GM23338 (cell line): ENCODE data around the gene VCPKMT. TPM values are rescaled to one million over a fixed set of nuclear protein-coding genes. Genes with fewer than 3 reads are reported as not detected.

ENCODE experiments used
- ATAC-seq: fragments of 200-7000 bp; cut with Tn5 transposase; 3 replicates; pipeline ENCODE4 v1.9.1; 2020
- DNase-seq: peaks from one replicate; pipeline ENCODE4 v3.0.0-alpha.2; 2015; ENCODE audit warnings: low spot score
- H2AFZ ChIP-seq: fragments of 200-600 bp; sonication (generic); 2 replicates; pipeline ENCODE4 v1.8.0; 2016; ENCODE audit warnings: antibody characterized with exemption, mild to moderate bottlenecking, moderate library complexity
- H3F3A ChIP-seq: fragments of 200-600 bp; sonication (generic); replicated peaks from 2 replicates; pipeline ENCODE4 v1.8.0; 2017; ENCODE audit warnings: antibody characterized with exemption, mixed run types, low read depth
- H3K27ac ChIP-seq: fragments of 200-600 bp; sonication (generic); 2 replicates; pipeline ENCODE4 v1.6.1; 2016; ENCODE audit warnings: low read depth
- H3K27me3 ChIP-seq: fragments of 200-600 bp; sonication (generic); 2 replicates; pipeline ENCODE4 v1.8.0; 2016; ENCODE audit warnings: mild to moderate bottlenecking, mixed run types, moderate library complexity; ENCODE audit not compliant: insufficient read depth
- H3K36me3 ChIP-seq: fragments of 200-600 bp; sonication (generic); 2 replicates; pipeline ENCODE4 v1.8.0; 2016; ENCODE audit warnings: mild to moderate bottlenecking; ENCODE audit not compliant: insufficient read depth
- H3K4me1 ChIP-seq: fragments of 200-600 bp; sonication (generic); 2 replicates; pipeline ENCODE4 v1.8.0; 2016; ENCODE audit warnings: mild to moderate bottlenecking, moderate library complexity; ENCODE audit not compliant: insufficient read depth
- H3K4me2 ChIP-seq: fragments of 200-600 bp; sonication (generic); 2 replicates; pipeline ENCODE4 v1.7.1; 2017; ENCODE audit warnings: mixed run types
- H3K4me3 ChIP-seq: fragments of 200-600 bp; sonication (generic); 2 replicates; pipeline ENCODE4 v1.6.1; 2016; ENCODE audit warnings: mixed run types
- H3K79me2 ChIP-seq: fragments of 200-600 bp; sonication (generic); replicated peaks from 2 replicates; pipeline ENCODE4 v1.8.0; 2017; ENCODE audit warnings: mild to moderate bottlenecking; ENCODE audit not compliant: insufficient read depth
- H3K9me2 ChIP-seq: fragments of 200-600 bp; sonication (generic); 2 replicates; pipeline ENCODE4 v1.8.0; 2017; ENCODE audit not compliant: insufficient read depth
- H4K20me1 ChIP-seq: fragments of 200-600 bp; sonication (generic); replicated peaks from 2 replicates; pipeline ENCODE4 v1.8.0; 2017; ENCODE audit warnings: mild to moderate bottlenecking; ENCODE audit not compliant: insufficient read depth
- H3K27ac Mint-ChIP-seq: 2 replicates; pipeline ENCODE4 v1.8.0; 2020; ENCODE audit warnings: inconsistent platforms, mild to moderate bottlenecking, moderate library complexity, mixed read lengths
- H3K27me3 Mint-ChIP-seq: 3 replicates; pipeline ENCODE4 v1.8.0; 2022; ENCODE audit warnings: low read depth, mild to moderate bottlenecking, moderate library complexity, mixed read lengths, inconsistent platforms; ENCODE audit not compliant: insufficient read depth, poor library complexity
- H3K36me3 Mint-ChIP-seq: 3 replicates; pipeline ENCODE4 v1.8.0; 2021; ENCODE audit warnings: low read depth, mild to moderate bottlenecking, inconsistent platforms, moderate library complexity, mixed read lengths
- H3K4me1 Mint-ChIP-seq: 3 replicates; pipeline ENCODE4 v1.8.0; 2020; ENCODE audit warnings: mild to moderate bottlenecking, inconsistent platforms, mixed read lengths
- H3K4me3 Mint-ChIP-seq: 3 replicates; pipeline ENCODE4 v1.8.0; 2021; ENCODE audit warnings: moderate library complexity, mild to moderate bottlenecking, inconsistent platforms, mixed read lengths
- H3K9me3 Mint-ChIP-seq: 3 replicates; pipeline ENCODE4 v1.8.0; 2020; ENCODE audit warnings: moderate library complexity, mild to moderate bottlenecking, inconsistent platforms, mixed read lengths
- EZH2 ChIP-seq: fragments of 200-600 bp; sonication (generic); IDR thresholded peaks from one replicate; pipeline ENCODE4 v1.8.0; 2017; ENCODE audit warnings: antibody characterized with exemption, mild to moderate bottlenecking, low read depth; ENCODE audit not compliant: unreplicated experiment
- EZH2phosphoT487 ChIP-seq: fragments of 200-600 bp; sonication (generic); IDR thresholded peaks from one replicate; pipeline ENCODE4 v1.8.1; 2018; ENCODE audit warnings: antibody characterized with exemption; ENCODE audit not compliant: unreplicated experiment
- NANOG ChIP-seq: IDR thresholded peaks from 2 replicates; pipeline ENCODE4 v1.6.1; 2016; ENCODE audit warnings: antibody characterized with exemption, borderline replicate concordance
- POLR2AphosphoS5 ChIP-seq: IDR thresholded peaks from 2 replicates; pipeline ENCODE4 v1.6.1; 2016; ENCODE audit warnings: antibody characterized with exemption, low read depth
- STAT1 ChIP-seq: IDR thresholded peaks from one replicate; pipeline ENCODE4 v1.6.1; 2016; ENCODE audit warnings: antibody characterized with exemption; ENCODE audit not compliant: unreplicated experiment
- ZNF114 ChIP-seq: fragments of 250-450 bp; sonication (Bioruptor Pico); IDR thresholded peaks from 2 replicates; pipeline ENCODE4 v1.5.0; 2020; ENCODE audit warnings: mild to moderate bottlenecking, moderate library complexity
- polyA plus RNA-seq: library from polyadenylated mRNA; unstranded; fragments of >200 nt; fragmentation: Nextera tagmentation; extraction: Ambion mirVana; gene quantifications from 2 replicates; pipeline ENCODE4 v1.2.1, GENCODE V29; 2016
- total RNA-seq: library from RNA; depleted of rRNA; stranded (reverse); fragments of >200 nt; shearing (Covaris generic); gene quantifications from 2 replicates; pipeline ENCODE4 v1.2.3, GENCODE V29; 2014
- TF ChIP-seq, protein P1 (sequence below): IDR thresholded peaks from 2 replicates; pipeline ENCODE4 v1.6.1; 2016; ENCODE audit warnings: antibody characterized with exemption
- TF ChIP-seq, protein P2 (sequence below): IDR thresholded peaks from one replicate; pipeline ENCODE4 v1.6.1; 2018; ENCODE audit warnings: antibody characterized with exemption; ENCODE audit not compliant: unreplicated experiment

VCPKMT gene
- total and polyA plus RNA-seq, 2 experiments from 2014 or later = 12.3 to 15.8 TPM

DNA sequence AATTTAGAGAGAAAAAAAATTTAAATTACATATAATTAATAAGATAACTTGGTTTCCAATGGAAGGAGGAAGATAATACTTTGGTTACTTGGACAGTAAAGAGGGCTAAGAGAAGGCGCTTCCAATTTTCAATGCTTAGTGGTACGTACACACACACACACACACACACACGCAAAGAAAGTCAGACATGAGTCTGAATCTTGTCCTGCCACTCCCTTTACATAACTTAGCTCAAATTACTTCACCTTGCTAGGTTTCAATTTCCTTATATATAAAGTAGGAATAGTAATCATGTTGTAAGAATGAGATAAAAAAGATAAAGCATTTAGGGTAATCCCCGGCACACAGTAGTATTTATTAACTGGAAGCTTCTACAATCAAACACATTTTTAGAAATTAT lies 39.7 kb upstream of the VCPKMT start (continued):
- TF ChIP-seq, protein P1, sequence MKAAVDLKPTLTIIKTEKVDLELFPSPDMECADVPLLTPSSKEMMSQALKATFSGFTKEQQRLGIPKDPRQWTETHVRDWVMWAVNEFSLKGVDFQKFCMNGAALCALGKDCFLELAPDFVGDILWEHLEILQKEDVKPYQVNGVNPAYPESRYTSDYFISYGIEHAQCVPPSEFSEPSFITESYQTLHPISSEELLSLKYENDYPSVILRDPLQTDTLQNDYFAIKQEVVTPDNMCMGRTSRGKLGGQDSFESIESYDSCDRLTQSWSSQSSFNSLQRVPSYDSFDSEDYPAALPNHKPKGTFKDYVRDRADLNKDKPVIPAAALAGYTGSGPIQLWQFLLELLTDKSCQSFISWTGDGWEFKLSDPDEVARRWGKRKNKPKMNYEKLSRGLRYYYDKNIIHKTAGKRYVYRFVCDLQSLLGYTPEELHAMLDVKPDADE = no peak

DNA sequence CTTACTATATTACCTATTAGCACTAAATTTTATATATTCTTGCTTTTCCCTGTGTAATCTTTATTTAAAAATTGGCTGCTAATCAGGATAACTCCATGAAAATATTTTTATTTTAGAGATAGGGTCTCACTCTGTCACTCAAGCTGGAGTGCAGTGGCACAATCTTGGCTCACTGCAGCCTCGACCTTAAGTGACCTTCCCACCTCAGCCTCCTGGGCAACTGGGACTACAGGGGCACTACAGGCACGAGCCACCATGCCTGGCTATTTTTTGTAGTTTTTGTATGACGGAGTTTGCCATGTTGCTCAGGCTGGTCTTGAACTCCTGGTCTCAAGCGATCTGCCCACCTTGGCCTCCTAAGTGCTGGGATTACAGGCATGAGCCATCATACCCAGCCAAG lies 32.4 kb upstream of the VCPKMT start:
- Histone ChIP-seq H3K4me1 (no peaks in the 10 kb centered on the region), H2AFZ (no peak overlapping the region), H3K4me2 (no peak overlapping the region), H3K27me3 (no peaks in the 10 kb centered on the region), H3F3A (no peaks in the 10 kb centered on the region), H3K79me2 (no peaks in the 10 kb centered on the region), H3K4me3 (no peak overlapping the region), H3K27ac (no peak overlapping the region), H3K36me3 (no peaks in the 10 kb centered on the region), H3K9me2 (no peaks in the 10 kb centered on the region), H4K20me1 (no peaks in the 10 kb centered on the region)
- TF ChIP-seq EZH2 (no peak), EZH2phosphoT487 (no peak), NANOG (no peak), STAT1 (no peak), ZNF114 (CRISPR knock-in tag) (no peak)
- H3K4me1 Mint-ChIP-seq = no peaks in the 10 kb centered on the region
- H3K27me3 Mint-ChIP-seq = peaks cover 4% of the 10 kb centered on the region
- no peak for DNase-seq
- H3K36me3 Mint-ChIP-seq = no peaks in the 10 kb centered on the region; the same call in 1 of the 3 replicates
- no peak overlapping the region for H3K27ac Mint-ChIP-seq
- no peak overlapping the region for H3K4me3 Mint-ChIP-seq
- ATAC-seq = no peak
- H3K9me3 Mint-ChIP-seq = no peaks in the 10 kb centered on the region; the same call in 2 of the 3 replicates

DNA sequence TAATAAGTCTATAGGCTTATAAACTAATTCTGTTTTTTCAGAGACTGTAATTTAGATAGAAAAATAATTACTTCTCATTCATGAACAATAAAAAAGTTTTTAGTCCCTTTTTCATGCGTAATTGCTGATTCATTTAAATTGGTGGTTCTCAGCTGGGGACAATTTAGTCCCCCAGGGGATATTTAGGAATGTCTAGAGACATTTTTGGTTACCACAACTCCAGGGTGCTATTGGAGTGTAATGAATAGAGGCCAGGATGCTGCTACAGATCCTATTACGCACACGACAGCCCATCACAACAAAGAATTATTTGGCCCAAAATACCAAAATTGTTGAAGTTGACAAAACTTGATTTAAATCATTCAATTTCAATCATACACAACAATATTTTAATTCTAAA lies 22.8 kb upstream of the VCPKMT start:
- no peak overlapping the region for H3K4me3 Mint-ChIP-seq
- ATAC-seq = peak; percentile 95
- no peaks in the 10 kb centered on the region for H3K36me3 Mint-ChIP-seq

DNA sequence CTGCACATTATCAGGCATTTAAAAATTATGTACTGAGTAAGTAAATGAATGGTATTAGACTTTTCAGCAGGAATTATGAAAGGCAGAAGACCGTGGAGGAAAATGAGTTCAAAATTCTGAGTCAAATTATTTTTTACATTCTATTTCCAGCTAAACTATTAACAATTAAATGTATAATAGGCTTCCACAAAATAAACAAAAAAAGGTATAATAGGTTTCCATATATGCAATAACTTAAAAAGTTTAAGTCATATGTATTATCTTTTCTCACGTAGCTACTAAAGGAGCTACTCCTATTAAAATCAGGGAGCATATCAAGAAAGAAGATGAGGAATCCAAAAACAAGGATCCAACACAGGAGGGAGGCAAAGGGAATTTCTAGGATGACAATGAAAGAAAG lies 11.4 kb upstream of the VCPKMT start:
- Mint-ChIP-seq H3K9me3 (peaks cover 3% of the 10 kb centered on the region; the same call in 2 of the 3 replicates), H3K36me3 (peaks cover 12% of the 10 kb centered on the region), H3K27me3 (no peaks in the 10 kb centered on the region), H3K27ac (no peak overlapping the region), H3K4me3 (no peak overlapping the region), H3K4me1 (peaks cover 4% of the 10 kb centered on the region)
- H3K4me2 ChIP-seq = no peak overlapping the region
- no peak overlapping the region for H2AFZ ChIP-seq
- no peak overlapping the region for H3K4me3 ChIP-seq
- no peaks in the 10 kb centered on the region for H3K79me2 ChIP-seq
- no peaks in the 10 kb centered on the region for H4K20me1 ChIP-seq
- H3K9me2 ChIP-seq = no peaks in the 10 kb centered on the region
- H3K27me3 ChIP-seq = no peaks in the 10 kb centered on the region
- no peaks in the 10 kb centered on the region for H3F3A ChIP-seq
- no peaks in the 10 kb centered on the region for H3K4me1 ChIP-seq
- no peaks in the 10 kb centered on the region for H3K36me3 ChIP-seq
- DNase-seq = no peak
- no peak overlapping the region for H3K27ac ChIP-seq
- ATAC-seq = no peak
- TF ChIP-seq ZNF114 (CRISPR knock-in tag) (no peak), NANOG (no peak), EZH2phosphoT487 (no peak), POLR2AphosphoS5 (no peak), EZH2 (no peak)
- TF ChIP-seq, protein P2, sequence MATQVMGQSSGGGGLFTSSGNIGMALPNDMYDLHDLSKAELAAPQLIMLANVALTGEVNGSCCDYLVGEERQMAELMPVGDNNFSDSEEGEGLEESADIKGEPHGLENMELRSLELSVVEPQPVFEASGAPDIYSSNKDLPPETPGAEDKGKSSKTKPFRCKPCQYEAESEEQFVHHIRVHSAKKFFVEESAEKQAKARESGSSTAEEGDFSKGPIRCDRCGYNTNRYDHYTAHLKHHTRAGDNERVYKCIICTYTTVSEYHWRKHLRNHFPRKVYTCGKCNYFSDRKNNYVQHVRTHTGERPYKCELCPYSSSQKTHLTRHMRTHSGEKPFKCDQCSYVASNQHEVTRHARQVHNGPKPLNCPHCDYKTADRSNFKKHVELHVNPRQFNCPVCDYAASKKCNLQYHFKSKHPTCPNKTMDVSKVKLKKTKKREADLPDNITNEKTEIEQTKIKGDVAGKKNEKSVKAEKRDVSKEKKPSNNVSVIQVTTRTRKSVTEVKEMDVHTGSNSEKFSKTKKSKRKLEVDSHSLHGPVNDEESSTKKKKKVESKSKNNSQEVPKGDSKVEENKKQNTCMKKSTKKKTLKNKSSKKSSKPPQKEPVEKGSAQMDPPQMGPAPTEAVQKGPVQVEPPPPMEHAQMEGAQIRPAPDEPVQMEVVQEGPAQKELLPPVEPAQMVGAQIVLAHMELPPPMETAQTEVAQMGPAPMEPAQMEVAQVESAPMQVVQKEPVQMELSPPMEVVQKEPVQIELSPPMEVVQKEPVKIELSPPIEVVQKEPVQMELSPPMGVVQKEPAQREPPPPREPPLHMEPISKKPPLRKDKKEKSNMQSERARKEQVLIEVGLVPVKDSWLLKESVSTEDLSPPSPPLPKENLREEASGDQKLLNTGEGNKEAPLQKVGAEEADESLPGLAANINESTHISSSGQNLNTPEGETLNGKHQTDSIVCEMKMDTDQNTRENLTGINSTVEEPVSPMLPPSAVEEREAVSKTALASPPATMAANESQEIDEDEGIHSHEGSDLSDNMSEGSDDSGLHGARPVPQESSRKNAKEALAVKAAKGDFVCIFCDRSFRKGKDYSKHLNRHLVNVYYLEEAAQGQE = no peak

More for the DNA sequence above, 22.8 kb upstream of the VCPKMT start:
- H3K9me3 Mint-ChIP-seq = no peaks in the 10 kb centered on the region
- no peaks in the 10 kb centered on the region for H3K9me2 ChIP-seq
- no peaks in the 10 kb centered on the region for H3K27me3 Mint-ChIP-seq
- TF ChIP-seq STAT1 (no peak), NANOG (peak; percentile 44; the same call in 1 of the 2 replicates)
- peaks cover 17% of the 10 kb centered on the region for H3K4me1 ChIP-seq
- no peaks in the 10 kb centered on the region for H3F3A ChIP-seq
- no peak overlapping the region for H3K27ac Mint-ChIP-seq
- 0 out of 2 replicates have a peak overlapping the region, but pooled peaks have one; percentile 0 for H3K4me2 ChIP-seq
- no peak overlapping the region for H3K27ac ChIP-seq
- H3K36me3 ChIP-seq = no peaks in the 10 kb centered on the region
- H3K4me3 ChIP-seq = no peak overlapping the region
- peaks cover 9% of the 10 kb centered on the region; the same call in 2 of the 3 replicates for H3K4me1 Mint-ChIP-seq
- H3K79me2 ChIP-seq = no peaks in the 10 kb centered on the region
- peak; percentile 79 for DNase-seq
- H2AFZ ChIP-seq = no peak overlapping the region
- no peaks in the 10 kb centered on the region for H4K20me1 ChIP-seq
- H3K27me3 ChIP-seq = no peaks in the 10 kb centered on the region
